HUDEP-2 (cell line): ENCODE data around the gene IKZF4.
A peak's percentile ranks its signal among the peaks of the same experiment; 100 is the strongest.
"Not testable (repeated sequence)": the region's sequence is repeated elsewhere in the genome, so short reads cannot be mapped to it uniquely, and the experiment has no call there.

Experiments used
- DNase-seq, 76 experiments: peaks; one replicate each; lab custom pipeline; 2025; ENCODE audit not compliant: unreplicated experiment in 76 of 76; lab: John Stamatoyannopoulos, UW

The IKZF4 gene

DNA sequence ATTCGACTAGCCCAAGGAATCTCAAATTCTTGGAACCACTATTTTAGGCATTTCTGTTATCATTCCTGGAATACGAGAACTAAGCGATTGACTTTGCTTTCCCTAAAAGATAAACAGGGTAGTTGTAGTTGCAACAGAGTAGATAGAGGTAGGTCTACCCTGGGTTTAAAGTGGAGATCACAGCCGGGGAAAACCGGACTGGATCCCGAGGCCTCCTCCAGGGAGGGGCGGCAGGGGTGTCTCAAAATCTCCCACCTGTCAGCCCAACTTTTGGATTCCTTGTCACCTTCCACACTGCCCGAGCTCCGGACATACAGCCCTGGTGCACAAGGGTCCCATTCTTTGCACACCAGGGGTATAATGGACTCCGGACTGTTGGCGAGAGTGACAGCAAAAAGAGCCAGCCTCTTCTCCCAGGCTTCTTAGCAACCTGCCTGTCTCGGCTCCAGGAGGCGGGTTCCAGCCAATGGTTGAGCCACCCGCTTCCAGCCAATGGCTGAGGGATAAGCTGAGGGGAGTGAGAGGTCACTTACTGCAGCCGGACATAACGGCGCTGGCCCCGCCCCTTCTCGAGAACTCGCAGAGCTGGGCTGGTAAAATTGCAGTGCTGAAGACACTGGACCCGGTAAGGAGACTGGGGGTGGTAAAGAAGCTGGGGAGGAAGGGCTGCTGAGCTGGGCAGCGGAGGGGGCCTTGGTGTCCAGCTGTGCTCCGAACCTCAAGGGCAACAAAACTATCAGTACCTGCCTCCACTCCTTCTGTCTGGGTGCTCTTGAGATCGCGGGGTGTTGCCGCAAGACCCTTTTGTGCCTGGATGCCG is 23.9 kb upstream of the IKZF4 start, which contains the start of gene SUOX:
SUOX (plus strand) TSS at position 562 of the 820 bp plus-strand sequence. CDS start 4,946 bp downstream, outside the sequence.
- DNase-seq: peak in 75 of 76 experiments; percentile 44 to 97 (median 90)

GRCh38 chr12:55997535-55997859 is 23.3 kb upstream of the IKZF4 start:
- no peak for DNase-seq

DNA sequence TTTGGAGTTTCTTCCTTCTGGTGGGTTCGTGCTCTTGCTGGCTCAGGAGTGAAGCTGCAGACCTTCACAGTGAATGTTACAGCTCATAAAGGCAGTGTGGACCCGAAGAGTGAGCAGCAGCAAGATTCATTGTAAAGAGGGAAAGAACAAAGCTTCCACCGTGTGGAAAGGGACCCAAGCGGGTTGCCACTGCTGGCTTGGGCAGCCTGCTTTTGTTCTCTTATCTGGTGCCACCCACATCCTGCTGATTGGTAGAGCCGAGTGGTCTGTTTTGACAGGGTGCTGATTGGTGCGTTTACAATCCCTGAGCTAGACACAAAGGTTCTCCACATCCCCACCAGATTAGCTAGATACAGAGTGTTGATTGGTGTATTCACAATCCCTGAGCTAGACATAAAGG is 21.3 kb upstream of the IKZF4 start:
- DNase-seq: peak in 1 of 76 experiments; percentile 10

DNA sequence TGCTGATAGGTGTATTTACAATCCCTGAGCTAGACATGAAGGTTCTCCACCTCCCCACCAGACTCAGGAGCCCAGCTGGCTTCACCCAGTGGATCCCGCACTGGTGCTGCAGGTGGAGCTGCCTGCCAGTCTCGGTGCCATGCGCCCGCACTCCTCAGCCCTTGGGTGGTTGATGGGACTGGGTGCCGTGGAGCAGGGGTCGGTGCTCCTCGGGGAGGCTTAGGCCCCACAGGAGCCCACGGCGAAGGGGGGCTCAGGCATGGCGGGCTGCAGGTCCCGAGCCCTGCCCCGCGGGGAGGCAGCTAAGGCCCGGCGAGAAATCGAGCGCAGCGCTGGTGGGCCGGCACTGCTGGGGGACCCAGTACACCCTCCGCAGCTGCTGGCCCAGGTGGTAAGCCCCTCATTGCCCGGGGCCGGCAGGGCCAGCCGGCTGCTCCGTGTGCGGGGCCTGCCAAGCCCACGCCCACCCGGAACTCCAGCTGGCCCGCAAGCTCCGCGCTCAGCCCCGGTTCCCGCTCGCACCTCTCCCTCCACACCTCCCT is 20.8 kb upstream of the IKZF4 start:
- DNase-seq: not testable (repeated sequence)

DNA sequence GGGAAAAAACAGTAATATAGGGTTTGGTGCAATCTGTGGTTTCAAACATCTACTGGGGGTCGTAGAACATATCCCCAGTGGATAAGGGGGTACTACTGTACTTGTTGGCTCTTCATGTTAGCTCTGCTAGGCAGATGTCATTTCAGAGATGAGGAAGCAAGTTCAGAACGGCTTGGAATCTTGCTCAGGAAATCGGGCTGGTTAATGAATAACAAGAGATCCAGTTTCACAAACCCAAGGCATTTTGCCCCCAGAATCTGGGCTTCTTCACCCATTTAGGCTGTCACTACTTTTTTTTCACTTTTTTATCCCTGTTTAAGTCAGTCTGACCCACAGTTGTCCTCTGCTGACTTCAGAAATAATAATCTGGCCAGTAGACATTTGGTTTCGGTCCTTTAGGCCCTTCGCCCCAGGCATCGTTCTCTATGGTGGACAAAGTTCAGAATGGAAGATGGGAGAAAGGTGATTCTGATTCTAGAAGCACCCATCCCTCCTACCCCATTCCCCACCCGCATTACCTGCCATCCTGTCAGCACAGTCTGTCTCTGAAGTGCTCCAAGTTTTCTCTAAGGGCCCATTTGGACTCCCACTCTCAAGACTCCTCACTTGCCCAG is 19.2 kb upstream of the IKZF4 start:
- no peak for DNase-seq

DNA sequence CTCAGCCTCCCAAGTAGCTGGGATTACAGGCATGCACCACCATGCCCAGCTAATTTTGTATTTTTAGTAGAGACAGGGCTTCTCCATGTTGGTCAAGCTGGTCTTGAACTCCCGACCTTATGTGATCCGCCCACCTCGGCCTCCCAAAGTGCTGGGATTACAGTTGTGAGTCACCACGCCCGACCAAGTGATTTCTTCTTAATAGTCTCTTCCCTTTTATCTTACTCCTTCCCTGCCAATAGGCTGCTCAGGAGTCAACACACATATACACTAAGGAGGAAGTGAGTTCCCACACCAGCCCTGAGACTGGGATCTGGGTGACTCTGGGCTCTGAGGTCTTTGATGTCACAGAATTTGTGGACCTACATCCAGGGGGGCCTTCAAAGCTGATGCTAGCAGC is 17.5 kb upstream of the IKZF4 start:
- not testable (repeated sequence) for DNase-seq

GRCh38 chr12:56004211-56004610 is 16.6 kb upstream of the IKZF4 start:
- DNase-seq: no peak

- peak in 34 of 76 experiments; percentile 3 to 48 (median 26) for DNase-seq
Observed at GRCh38 chr12:56007564-56008559, 13.0 kb upstream of the IKZF4 start.

GRCh38 chr12:56010111-56010570 is 10.7 kb upstream of the IKZF4 start:
- DNase-seq: peak in 1 of 76 experiments; percentile 15

DNA sequence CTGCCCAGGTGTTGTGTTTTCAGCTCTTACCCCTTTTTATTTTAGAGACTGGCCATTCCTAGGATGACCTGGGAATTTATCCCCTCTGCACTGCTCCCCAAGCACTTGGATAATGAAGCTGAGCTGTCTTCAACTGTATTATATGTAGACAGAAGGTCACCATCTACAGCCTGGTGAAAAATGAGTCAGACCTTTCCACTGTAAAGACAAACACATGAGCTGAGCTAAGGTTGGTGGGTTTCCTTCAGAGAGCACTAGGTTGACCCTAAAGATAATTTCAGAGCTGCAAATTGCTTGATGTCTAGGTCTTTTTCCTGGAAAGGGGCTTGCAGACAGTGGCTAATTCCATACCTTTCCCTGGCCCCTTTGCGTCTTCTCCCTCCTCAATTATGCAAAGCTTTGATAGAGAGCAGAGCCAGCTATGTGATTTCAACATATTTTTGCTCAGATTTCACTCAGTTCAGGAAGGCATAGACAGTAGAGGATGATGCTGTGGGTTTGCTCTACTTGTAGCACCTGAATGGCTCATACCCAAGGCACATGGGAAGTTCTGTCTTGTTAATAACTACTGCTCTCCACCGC is 9.2 kb upstream of the IKZF4 start:
- DNase-seq: no peak

DNA sequence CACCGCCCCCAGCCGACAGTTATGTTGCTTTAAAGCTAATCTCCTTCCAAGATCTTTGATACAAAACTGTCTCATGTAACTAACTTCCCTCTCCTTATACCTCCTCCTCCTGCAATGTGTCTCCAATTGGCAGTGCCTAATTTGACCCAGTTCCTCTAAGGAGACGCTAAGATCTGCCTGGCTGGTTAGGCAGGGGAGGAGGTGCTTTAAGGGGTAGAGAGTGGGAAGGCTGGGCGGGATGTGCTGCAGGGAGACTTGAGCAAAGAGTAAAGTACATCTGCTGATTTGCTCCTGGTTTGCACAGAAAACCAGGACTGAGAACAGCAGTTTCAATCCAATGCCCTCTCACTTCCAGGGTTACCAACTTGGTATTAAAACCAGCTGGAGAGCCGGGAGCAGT is 7.4 kb upstream of the IKZF4 start:
- no peak for DNase-seq

DNA sequence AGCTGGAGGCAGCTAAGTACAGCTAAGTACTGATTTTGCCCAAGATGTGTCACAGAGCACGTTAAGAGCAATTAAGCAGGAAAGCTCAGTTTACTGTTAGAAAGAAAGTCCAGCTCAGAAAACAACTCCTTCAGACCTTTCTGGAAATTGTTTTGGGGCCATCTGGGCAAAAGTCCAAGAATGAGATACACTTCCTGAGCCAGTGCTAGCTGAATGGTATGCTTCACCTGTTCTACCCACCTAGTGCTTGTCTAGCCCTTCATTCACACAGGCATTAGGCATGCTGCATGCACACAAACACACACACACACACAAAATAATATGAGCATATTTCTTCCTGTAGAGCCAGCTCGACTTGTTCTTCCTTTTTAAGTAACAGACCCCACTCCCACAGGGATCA is 6.6 kb upstream of the IKZF4 start:
- DNase-seq: no peak

DNA sequence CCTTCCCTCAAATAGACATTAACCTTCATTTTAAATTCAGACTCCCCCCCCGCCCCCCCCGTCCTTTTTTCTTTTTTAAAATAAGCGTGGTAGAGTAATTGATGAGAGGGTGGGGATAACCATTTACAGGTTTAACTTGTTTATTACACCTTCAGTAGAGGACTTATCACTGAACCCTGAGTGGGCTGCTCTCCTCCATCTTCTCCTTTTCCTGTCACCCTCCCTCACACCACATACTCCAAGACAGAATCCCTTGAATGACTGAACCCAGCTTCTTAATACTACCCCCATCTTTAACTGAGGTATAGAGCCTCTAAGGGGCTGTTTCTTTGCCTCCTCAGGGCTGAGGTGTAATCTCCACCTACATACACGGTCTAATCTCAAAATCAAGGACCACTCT is 3.7 kb upstream of the IKZF4 start:
- DNase-seq: no peak

DNA sequence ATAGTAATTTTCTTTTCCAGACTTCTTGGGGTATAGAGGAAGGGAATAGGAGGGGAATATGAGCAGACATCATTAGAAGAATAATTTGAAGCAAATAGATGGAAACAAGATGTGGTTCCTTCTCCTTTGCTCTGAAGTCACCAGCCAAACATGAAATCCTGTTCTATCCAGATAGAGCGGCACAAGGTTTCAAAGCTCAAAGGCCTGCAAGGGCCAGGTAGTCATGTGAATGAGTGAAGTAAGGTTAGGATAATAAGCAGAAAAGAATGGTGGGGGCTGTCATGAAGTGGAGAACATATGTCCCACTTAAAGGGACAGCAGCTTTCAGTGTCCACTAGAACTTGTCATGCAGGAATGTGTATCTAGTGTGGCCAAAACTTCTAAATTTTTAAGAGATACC is 2.5 kb upstream of the IKZF4 start:
- no peak for DNase-seq

DNA sequence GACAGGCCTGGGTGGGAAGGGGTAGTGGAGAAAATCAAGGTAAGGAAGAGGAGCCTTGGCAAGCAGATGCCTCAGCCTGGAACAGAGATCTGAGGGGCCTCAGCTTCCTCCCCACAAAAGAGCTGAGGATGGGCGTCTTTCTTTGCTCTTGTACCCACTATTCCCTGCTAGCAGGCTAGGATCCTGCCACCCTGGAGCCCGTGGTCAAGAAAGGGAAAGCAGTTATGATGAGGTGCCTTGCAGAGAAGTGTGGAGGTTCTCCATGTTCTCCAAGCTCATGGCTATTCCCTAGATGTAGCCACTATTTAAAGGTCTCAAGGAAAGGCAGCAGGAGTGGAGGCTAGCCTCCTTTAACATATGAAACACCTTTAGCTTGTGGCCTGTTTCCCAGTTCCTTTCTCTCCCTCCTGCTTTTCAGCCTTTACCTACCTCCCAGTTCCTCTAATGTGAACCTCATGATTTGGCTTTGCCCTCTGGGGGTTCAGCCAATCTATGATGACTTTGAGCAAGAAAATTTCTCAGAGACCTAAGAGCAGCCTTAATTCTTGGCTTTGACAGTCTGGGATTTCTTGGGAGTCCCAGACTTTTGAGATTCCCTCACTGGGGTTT is 1.1 kb downstream of the IKZF4 start:
- DNase-seq: peak in 3 of 76 experiments; percentile 1 to 15 (median 5)

GRCh38 chr12:56028511-56029165 is 7.8 kb downstream of the IKZF4 start:
- DNase-seq: no peak

- DNase-seq: no peak
Observed at GRCh38 chr12:56029166-56029519, 8.3 kb downstream of the IKZF4 start.

DNA sequence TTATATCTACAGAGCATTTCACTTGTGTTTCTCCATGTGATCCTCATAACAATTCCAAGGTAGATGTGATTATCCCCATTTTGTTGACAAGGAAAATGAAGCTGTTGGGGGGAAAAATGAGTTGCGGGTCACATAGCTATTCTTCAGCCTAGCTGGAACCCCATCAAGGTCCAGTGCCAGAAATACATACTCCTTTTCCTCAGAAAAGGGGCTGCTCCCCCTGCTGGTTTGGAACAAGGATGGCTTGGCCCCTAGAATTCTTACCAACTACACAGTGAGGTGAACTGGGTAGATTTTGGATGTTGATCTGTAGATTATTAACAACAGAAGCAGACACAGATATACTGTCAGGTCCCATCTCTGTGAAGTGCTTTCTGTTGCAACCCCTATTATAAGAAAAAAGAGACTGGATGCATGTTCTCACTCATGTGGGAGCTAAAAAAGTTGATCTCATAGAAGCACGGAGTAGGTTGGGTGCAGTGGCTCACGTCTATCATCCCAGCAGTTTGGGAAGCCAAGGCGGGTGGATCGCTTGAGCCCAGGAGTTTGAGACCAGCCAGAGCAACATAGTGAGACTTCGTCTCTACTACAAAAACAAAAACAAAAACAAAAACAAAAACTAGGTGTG is 8.9 kb downstream of the IKZF4 start:
- DNase-seq: peak in 51 of 76 experiments; percentile 3 to 69 (median 31)

GRCh38 chr12:56031987-56032386 is 11.1 kb downstream of the IKZF4 start:
- no peak for DNase-seq
